GM13977 (cell line): Measurements from ENCODE around the gene TPBGL.
A peak's percentile ranks its signal among the peaks of the same experiment; 100 is the strongest.

Experiments used
- DNase-seq: peaks from one replicate; pipeline ENCODE4 v3.0.0; 2012; ENCODE audit warnings: low spot score
- CTCF ChIP-seq: IDR thresholded peaks from 2 replicates; pipeline ENCODE4 v1.5.1; 2012; ENCODE audit warnings: mild to moderate bottlenecking, control low read depth; ENCODE audit not compliant: insufficient read depth; ENCODE audit errors: extremely low read depth, missing control alignments
- in situ Hi-C: fragments of 300-500 bp; cut with MboI; formaldehyde crosslinking; loops from one replicate; pipeline ENCODE4 v1.12.0; 2022; ENCODE audit warnings: low sequenced_read_pairs, low pct_unique_long_range_greater_than_20kb, mixed read lengths, inconsistent platforms; ENCODE audit not compliant: unreplicated experiment

TPBGL gene

GRCh38 chr11:75201771-75202170, 38.8 kb upstream of the TPBGL start:
- no peak for DNase-seq
- in situ Hi-C loops: loop anchor here (10.0 to 25.0 kb wide), 3 partner anchors 57 to 264 kb away; partner anchors contain the start of genes SPCS2 and XRRA1
- TF ChIP-seq CTCF: no peak

- DNase-seq: no peak
- no peak for TF ChIP-seq CTCF
- in situ Hi-C loops: loop anchor here (10.0 to 25.0 kb wide), 3 partner anchors 57 to 265 kb away; partner anchors contain the start of genes SPCS2 and XRRA1
Measured at GRCh38 chr11:75202195-75202594, 38.4 kb upstream of the TPBGL start.

GRCh38 chr11:75203138-75203537, 37.4 kb upstream of the TPBGL start:
- no peak for DNase-seq
- no peak for TF ChIP-seq CTCF
- in situ Hi-C loops: loop anchor here (10.0 to 25.0 kb wide), 3 partner anchors 58 to 266 kb away; partner anchors contain the start of genes SPCS2 and XRRA1

- DNase-seq: no peak
- TF ChIP-seq CTCF: no peak
- in situ Hi-C loops: loop anchor here (10.0 to 25.0 kb wide), 3 partner anchors 59 to 266 kb away; partner anchors contain the start of genes SPCS2 and XRRA1
Measured at GRCh38 chr11:75203641-75204011, 36.9 kb upstream of the TPBGL start.

- in situ Hi-C loops: loop anchor here (10.0 to 25.0 kb wide), 3 partner anchors 59 to 267 kb away; partner anchors contain the start of genes SPCS2 and XRRA1
- no peak for DNase-seq
- no peak for TF ChIP-seq CTCF
Measured at GRCh38 chr11:75204012-75204674, 36.4 kb upstream of the TPBGL start.

GRCh38 chr11:75204685-75205563, 35.6 kb upstream of the TPBGL start:
- peak; percentile 87 for DNase-seq
- in situ Hi-C loops: loop anchor here (10.0 to 25.0 kb wide), 3 partner anchors 60 to 268 kb away; partner anchors contain the start of genes SPCS2 and XRRA1
- TF ChIP-seq CTCF: peak; percentile 94
